ENCODE data around the gene WWP2.

WWP2 gene

GRCh38 chr16:69870761-69871160 lies 108.6 kb downstream of the WWP2 start:
- no peak for DNase-seq (ENCODE audit: low read depth, low spot score)
- no peak overlapping the region for H3K27ac ChIP-seq
- no peak for TF ChIP-seq POLR2AphosphoS5 (IDR thresholded peaks at IDR 0.05; ENCODE audit: borderline replicate concordance, low read depth, low read length)
- no peak for TF ChIP-seq EZH2 (IDR thresholded peaks at IDR 0.05)
- no peak for TF ChIP-seq FOXP2 (optimal IDR thresholded peaks at IDR 0.05; ENCODE audit: control extremely low read depth, extremely low read length, insufficient read depth)
- H3K9ac ChIP-seq (ENCODE audit: insufficient read length) = no peak overlapping the region
- no peaks in the 10 kb centered on the region for H3K9me3 ChIP-seq (ENCODE audit: low read depth, low read length)
- H3K4me3 ChIP-seq = no peak overlapping the region
- H3K36me3 ChIP-seq (ENCODE audit: insufficient read depth, low read length) = no peaks in the 10 kb centered on the region

- no peak for TF ChIP-seq EZH2 (IDR thresholded peaks at IDR 0.05)
- TF ChIP-seq POLR2AphosphoS5 (IDR thresholded peaks at IDR 0.05; ENCODE audit: borderline replicate concordance, low read depth, low read length) = no peak
- TF ChIP-seq FOXP2 (optimal IDR thresholded peaks at IDR 0.05; ENCODE audit: control extremely low read depth, extremely low read length, insufficient read depth) = no peak
- no peaks in the 10 kb centered on the region for H3K36me3 ChIP-seq (ENCODE audit: insufficient read depth, low read length)
These were observed 109.6 kb downstream of the WWP2 start for GRCh38 chr16:69871708-69872107.

GRCh38 chr16:69872888-69873287 lies 110.8 kb downstream of the WWP2 start:
- no peak overlapping the region for H3K9ac ChIP-seq (ENCODE audit: insufficient read length)
- H3K9me3 ChIP-seq (ENCODE audit: low read depth, low read length) = no peaks in the 10 kb centered on the region

More at GRCh38 chr16:69871708-69872107, 109.6 kb downstream of the WWP2 start:
- Histone ChIP-seq H3K27ac (no peak overlapping the region), H3K9ac (ENCODE audit: insufficient read length) (no peak overlapping the region), H3K9me3 (ENCODE audit: low read depth, low read length) (no peaks in the 10 kb centered on the region), H3K4me3 (no peak overlapping the region)
- DNase-seq (ENCODE audit: low read depth, low spot score) = no peak

GRCh38 chr16:69873783-69874182 lies 111.7 kb downstream of the WWP2 start:
- no peak overlapping the region for H3K4me3 ChIP-seq
- H3K27ac ChIP-seq = no peak overlapping the region
- no peak overlapping the region for H3K9ac ChIP-seq (ENCODE audit: insufficient read length)
- DNase-seq (ENCODE audit: low read depth, low spot score) = no peak
- TF ChIP-seq POLR2AphosphoS5 (IDR thresholded peaks at IDR 0.05; ENCODE audit: borderline replicate concordance, low read depth, low read length) = no peak
- no peak for TF ChIP-seq FOXP2 (optimal IDR thresholded peaks at IDR 0.05; ENCODE audit: control extremely low read depth, extremely low read length, insufficient read depth)
- no peak for TF ChIP-seq EZH2 (IDR thresholded peaks at IDR 0.05)
- no peaks in the 10 kb centered on the region for H3K36me3 ChIP-seq (ENCODE audit: insufficient read depth, low read length)
- H3K9me3 ChIP-seq (ENCODE audit: low read depth, low read length) = no peaks in the 10 kb centered on the region

More at GRCh38 chr16:69872888-69873287, 110.8 kb downstream of the WWP2 start:
- TF ChIP-seq POLR2AphosphoS5 (IDR thresholded peaks at IDR 0.05; ENCODE audit: borderline replicate concordance, low read depth, low read length) (no peak), FOXP2 (optimal IDR thresholded peaks at IDR 0.05; ENCODE audit: control extremely low read depth, extremely low read length, insufficient read depth) (no peak), EZH2 (IDR thresholded peaks at IDR 0.05) (no peak)
- no peak overlapping the region for H3K27ac ChIP-seq
- no peak for DNase-seq (ENCODE audit: low read depth, low spot score)
- no peak overlapping the region for H3K4me3 ChIP-seq
- H3K36me3 ChIP-seq (ENCODE audit: insufficient read depth, low read length) = no peaks in the 10 kb centered on the region

GRCh38 chr16:69874271-69874670 lies 112.1 kb downstream of the WWP2 start:
- no peaks in the 10 kb centered on the region for H3K9me3 ChIP-seq (ENCODE audit: low read depth, low read length)

GRCh38 chr16:69880640-69881133 lies 118.6 kb downstream of the WWP2 start:
- no peaks in the 10 kb centered on the region for H3K36me3 ChIP-seq (ENCODE audit: insufficient read depth, low read length)
- no peak for DNase-seq (ENCODE audit: low read depth, low spot score)
- no peak overlapping the region for H3K27ac ChIP-seq
- H3K9ac ChIP-seq (ENCODE audit: insufficient read length) = no peak overlapping the region
- TF ChIP-seq FOXP2 (optimal IDR thresholded peaks at IDR 0.05; ENCODE audit: control extremely low read depth, extremely low read length, insufficient read depth) = no peak
- no peak for TF ChIP-seq EZH2 (IDR thresholded peaks at IDR 0.05)
- no peak for TF ChIP-seq POLR2AphosphoS5 (IDR thresholded peaks at IDR 0.05; ENCODE audit: borderline replicate concordance, low read depth, low read length)
- no peaks in the 10 kb centered on the region for H3K9me3 ChIP-seq (ENCODE audit: low read depth, low read length)
- H3K4me3 ChIP-seq = no peak overlapping the region

More at GRCh38 chr16:69874271-69874670, 112.1 kb downstream of the WWP2 start:
- no peak overlapping the region for H3K27ac ChIP-seq
- no peaks in the 10 kb centered on the region for H3K36me3 ChIP-seq (ENCODE audit: insufficient read depth, low read length)
- no peak overlapping the region for H3K4me3 ChIP-seq
- no peak overlapping the region for H3K9ac ChIP-seq (ENCODE audit: insufficient read length)
- DNase-seq (ENCODE audit: low read depth, low spot score) = no peak
- no peak for TF ChIP-seq EZH2 (IDR thresholded peaks at IDR 0.05)
- TF ChIP-seq FOXP2 (optimal IDR thresholded peaks at IDR 0.05; ENCODE audit: control extremely low read depth, extremely low read length, insufficient read depth) = no peak
- no peak for TF ChIP-seq POLR2AphosphoS5 (IDR thresholded peaks at IDR 0.05; ENCODE audit: borderline replicate concordance, low read depth, low read length)

GRCh38 chr16:69881141-69881540 lies 119.0 kb downstream of the WWP2 start:
- H3K9me3 ChIP-seq (ENCODE audit: low read depth, low read length) = no peaks in the 10 kb centered on the region
- no peak for TF ChIP-seq EZH2 (IDR thresholded peaks at IDR 0.05)
- no peak for TF ChIP-seq FOXP2 (optimal IDR thresholded peaks at IDR 0.05; ENCODE audit: control extremely low read depth, extremely low read length, insufficient read depth)
- TF ChIP-seq POLR2AphosphoS5 (IDR thresholded peaks at IDR 0.05; ENCODE audit: borderline replicate concordance, low read depth, low read length) = no peak
- no peak overlapping the region for H3K9ac ChIP-seq (ENCODE audit: insufficient read length)
- no peak overlapping the region for H3K4me3 ChIP-seq
- H3K36me3 ChIP-seq (ENCODE audit: insufficient read depth, low read length) = no peaks in the 10 kb centered on the region
- DNase-seq (ENCODE audit: low read depth, low spot score) = no peak
- no peak overlapping the region for H3K27ac ChIP-seq

- no peak for DNase-seq (ENCODE audit: low read depth, low spot score)
These were observed 121.6 kb downstream of the WWP2 start for GRCh38 chr16:69883744-69884143.

GRCh38 chr16:69885722-69886121 lies 123.6 kb downstream of the WWP2 start:
- Histone ChIP-seq H3K4me3 (no peak overlapping the region), H3K9me3 (ENCODE audit: low read depth, low read length) (no peaks in the 10 kb centered on the region), H3K27ac (no peak overlapping the region), H3K36me3 (ENCODE audit: insufficient read depth, low read length) (no peaks in the 10 kb centered on the region), H3K9ac (ENCODE audit: insufficient read length) (no peak overlapping the region)
- DNase-seq (ENCODE audit: low read depth, low spot score) = no peak
- TF ChIP-seq FOXP2 (optimal IDR thresholded peaks at IDR 0.05; ENCODE audit: control extremely low read depth, extremely low read length, insufficient read depth) (no peak), EZH2 (IDR thresholded peaks at IDR 0.05) (no peak), POLR2AphosphoS5 (IDR thresholded peaks at IDR 0.05; ENCODE audit: borderline replicate concordance, low read depth, low read length) (no peak)

More at GRCh38 chr16:69883744-69884143, 121.6 kb downstream of the WWP2 start:
- no peak overlapping the region for H3K4me3 ChIP-seq
- H3K9me3 ChIP-seq (ENCODE audit: low read depth, low read length) = no peaks in the 10 kb centered on the region
- no peak overlapping the region for H3K27ac ChIP-seq
- TF ChIP-seq EZH2 (IDR thresholded peaks at IDR 0.05) (no peak), FOXP2 (optimal IDR thresholded peaks at IDR 0.05; ENCODE audit: control extremely low read depth, extremely low read length, insufficient read depth) (no peak), POLR2AphosphoS5 (IDR thresholded peaks at IDR 0.05; ENCODE audit: borderline replicate concordance, low read depth, low read length) (no peak)
- H3K9ac ChIP-seq (ENCODE audit: insufficient read length) = no peak overlapping the region
- H3K36me3 ChIP-seq (ENCODE audit: insufficient read depth, low read length) = no peaks in the 10 kb centered on the region

Data from SK-N-MC (cell line).